Activated CD4-positive, alpha-beta T cell treated with anti-CD3 and anti-CD28 coated beads, Interleukin-2, amount 50 U/mL, for 16 hours (primary cell): ENCODE data around the gene OPN4.

Source experiments
- DNase-seq: peaks from one replicate; pipeline ENCODE4 v3.0.0-alpha.2; 2020

OPN4 gene

GRCh38 chr10:86663576-86664339, 9.4 kb downstream of the OPN4 start:
- DNase-seq: no peak

- no peak for DNase-seq
These were observed 10.2 kb downstream of the OPN4 start for GRCh38 chr10:86664341-86665217.

DNA sequence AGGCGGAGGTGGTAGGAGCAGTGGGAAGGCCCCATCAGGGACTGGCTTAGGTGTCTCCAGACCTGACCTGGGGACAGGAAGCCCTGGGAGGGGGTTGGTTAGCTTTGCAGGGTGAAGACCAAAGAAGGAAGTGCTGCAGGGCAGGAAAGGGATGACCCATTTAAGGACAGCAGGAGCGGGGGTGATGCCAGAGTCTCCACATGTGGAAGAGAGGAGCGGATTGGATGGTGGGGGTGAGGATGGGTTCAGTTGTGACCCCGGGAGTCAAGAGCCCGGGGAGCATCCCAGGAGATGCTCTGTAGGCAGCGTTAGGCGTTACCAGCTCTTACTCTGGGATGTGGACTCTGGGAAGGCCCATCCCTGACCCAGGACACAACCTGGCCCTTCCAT, 10.9 kb downstream of the OPN4 start:
- no peak for DNase-seq

- no peak for DNase-seq
These were observed 11.5 kb downstream of the OPN4 start for GRCh38 chr10:86665868-86666267.

DNA sequence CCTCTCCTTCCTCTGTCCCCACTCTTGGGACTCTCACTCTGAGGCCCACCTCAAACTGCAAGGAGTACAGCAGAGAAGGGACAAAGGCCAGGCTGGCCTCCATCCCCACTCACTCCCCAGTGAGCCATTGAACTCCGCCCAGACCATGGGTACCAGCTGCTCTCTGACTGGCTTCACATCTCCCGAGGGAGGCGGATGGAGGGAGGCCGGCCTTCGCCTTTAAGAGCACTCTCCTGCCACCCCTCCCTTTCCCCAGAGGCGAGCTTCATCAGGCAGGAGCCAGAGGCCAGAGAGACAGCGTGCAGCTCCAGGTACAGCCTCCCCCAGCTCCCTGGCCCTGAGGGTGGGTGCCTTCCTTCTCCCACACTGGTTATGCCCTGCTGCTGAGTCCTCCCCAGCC, 12.2 kb downstream of the OPN4 start:
- no peak for DNase-seq

GRCh38 chr10:86667421-86668181, 13.3 kb downstream of the OPN4 start:
- DNase-seq: no peak

DNA sequence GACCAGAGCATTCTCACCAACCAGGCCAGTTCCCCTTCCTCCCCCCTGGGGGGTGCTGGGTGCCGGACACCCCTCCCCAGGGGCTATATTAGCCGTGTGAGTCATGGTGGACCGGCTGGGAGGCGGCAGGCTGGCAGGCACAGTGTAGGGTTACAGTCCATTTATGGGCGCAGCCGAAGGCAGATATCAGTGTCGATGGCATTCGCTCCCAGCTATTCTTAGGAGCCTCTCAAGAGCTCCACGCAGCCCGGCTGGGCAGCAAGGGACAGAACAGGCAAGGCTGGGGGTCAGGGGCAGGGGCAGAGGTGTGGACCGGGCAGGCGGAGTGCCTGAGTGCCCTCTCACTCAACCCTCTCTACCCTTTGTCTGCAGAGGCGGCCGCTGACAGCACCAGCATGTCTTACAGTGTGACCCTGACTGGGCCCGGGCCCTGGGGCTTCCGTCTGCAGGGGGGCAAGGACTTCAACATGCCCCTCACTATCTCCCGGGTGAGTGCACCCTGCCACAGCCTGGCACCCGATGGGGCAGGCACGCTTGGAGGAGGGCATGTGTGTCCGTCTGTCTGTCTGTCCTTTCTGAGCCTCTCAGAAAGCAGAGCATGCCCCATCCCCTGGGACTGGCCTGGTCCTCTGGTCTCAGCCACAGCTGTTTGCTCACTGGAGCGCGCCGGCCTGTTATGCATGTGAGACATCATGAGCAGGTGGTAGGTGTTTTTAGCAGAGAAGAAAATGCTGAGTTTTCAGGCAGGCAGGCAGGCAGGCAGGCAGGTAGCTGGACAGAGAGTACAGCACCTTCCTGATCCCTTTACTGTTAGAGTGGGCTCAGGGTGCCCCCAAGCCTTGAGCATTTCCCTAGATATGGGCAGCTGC, 14.2 kb downstream of the OPN4 start, which contains the start of gene LDB3:
Gene LDB3 (plus strand): TSS at position 215 of the 869 bp plus-strand sequence. CDS start 181 bp downstream, at position 396.
- DNase-seq: no peak

- DNase-seq: no peak
These were observed 16.0 kb downstream of the OPN4 start for GRCh38 chr10:86670290-86670811.

- no peak for DNase-seq
These were observed 16.5 kb downstream of the OPN4 start for GRCh38 chr10:86670876-86671275.

GRCh38 chr10:86671419-86671818, 17.1 kb downstream of the OPN4 start:
- DNase-seq: no peak

DNA sequence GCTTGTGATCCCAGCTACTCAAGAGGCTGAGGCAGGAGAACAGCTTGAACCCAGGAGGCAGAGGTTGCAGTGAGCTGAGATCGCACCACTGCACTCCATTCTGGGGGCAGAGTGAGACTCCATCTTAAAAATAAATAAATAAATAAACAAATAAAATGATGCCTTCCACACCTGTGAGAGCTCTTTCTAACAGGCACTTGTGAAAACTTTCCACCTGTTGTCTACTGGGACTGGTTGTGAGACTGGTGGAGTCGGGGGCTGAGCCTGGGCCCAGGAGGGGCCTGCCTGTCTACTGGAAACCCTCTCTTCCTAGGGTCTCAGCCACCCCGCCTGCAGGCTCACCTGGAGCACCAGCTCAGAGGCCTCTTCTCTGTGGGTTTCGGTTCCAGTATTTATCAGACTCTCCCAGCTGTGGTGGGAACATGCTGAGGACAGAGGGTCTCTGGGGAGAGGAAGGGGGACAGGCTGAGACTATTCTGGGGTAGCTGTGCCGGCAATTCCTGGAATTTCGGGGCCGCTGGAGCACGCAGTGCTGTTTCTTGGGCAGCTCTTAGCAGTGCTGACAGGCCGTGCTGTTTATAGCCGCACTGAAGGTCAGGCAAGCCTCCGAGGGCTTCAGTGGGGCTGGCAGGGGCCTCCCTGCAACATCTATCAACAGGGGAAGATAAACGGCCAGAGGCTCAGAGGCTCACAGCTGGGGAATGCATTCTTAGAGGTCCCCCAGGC, 17.8 kb downstream of the OPN4 start:
- DNase-seq: no peak

- no peak for DNase-seq
These were observed 19.0 kb downstream of the OPN4 start for GRCh38 chr10:86673216-86673826.

- no peak for DNase-seq
These were observed 19.7 kb downstream of the OPN4 start for GRCh38 chr10:86673827-86674581.

GRCh38 chr10:86674912-86675311, 20.6 kb downstream of the OPN4 start:
- DNase-seq: no peak

DNA sequence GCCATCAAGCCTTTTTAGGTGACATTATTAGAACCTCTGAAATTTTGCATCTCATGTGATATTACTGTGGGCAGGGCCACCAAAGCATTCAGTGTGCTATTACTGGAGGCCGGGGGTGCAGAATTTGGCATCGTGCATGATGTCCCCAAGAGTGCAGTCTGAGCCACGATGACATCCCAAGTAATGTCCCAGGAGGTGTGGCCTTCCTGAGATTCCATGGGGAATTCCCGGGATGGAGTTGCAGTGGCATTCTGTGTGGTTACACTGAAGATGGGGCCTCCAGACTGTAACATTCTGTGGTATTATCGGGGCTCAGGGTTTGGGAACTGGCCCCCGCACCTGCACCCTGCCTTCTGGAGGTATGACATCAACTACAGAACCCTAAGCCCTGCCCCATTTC, 23.0 kb downstream of the OPN4 start:
- no peak for DNase-seq

DNA sequence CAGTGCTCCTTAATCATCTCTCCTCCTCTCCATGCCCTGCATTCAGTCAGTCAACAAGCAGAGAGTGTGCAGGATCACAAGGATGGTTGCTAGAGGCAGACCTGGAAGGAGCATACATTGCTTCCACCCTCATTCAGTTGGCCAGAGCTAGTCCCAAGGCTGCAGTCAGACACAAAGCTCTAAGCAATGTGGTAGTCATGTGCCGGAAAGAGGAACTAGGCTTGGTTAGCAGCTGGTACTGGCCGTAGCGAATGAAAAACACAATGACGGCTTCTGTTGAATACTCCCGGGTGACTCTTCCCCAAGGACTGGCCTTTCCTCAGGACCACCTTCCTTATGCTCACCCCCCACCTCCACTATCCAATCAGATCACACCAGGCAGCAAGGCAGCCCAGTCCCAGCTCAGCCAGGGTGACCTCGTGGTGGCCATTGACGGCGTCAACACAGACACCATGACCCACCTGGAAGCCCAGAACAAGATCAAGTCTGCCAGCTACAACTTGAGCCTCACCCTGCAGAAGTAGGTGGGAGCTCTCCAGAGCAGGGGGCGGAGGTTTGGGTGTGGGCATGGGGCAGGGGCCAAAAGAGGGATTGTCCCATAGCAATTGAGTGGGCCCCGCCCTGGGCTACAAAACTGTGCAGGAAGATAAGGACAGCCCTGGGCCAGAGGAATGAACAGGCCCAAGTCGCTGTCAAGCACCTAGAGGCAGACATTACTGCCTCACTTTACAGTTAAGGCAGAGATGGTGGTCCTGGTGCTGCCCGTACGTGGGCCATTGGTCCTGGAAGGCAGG, 24.8 kb downstream of the OPN4 start:
- DNase-seq: no peak

GRCh38 chr10:86681047-86681446, 26.7 kb downstream of the OPN4 start:
- DNase-seq: no peak

DNA sequence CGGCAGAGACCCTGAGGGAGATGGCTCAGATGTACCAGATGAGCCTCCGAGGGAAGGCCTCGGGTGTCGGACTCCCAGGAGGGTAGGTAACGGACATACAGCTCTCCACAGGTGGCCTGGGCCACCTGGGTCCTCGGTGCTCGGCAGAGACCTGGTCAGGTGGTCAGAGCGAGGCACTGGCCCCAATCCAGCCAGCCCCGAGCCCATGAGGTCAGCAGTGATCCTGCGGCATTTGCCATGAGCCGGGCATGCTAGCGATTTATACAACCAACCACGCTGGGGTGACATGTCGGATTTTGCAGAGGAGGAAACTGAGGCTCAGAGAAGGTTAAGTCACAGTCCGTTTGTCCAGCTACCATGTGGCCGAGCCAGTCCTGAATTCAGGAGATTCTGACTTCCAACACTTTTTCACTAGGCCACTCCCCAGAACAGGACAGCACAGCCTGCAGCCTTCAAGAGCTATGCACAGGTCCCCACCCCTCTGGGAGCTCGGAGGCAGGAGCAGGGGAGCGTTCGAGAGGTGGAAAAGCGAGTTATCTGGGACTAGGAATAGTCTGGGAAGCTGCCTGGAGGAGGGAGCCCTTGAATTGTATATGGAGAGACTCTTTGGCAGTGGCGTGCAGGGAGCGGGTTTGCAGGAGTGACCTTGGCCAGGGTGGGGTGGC, 27.5 kb downstream of the OPN4 start:
- DNase-seq: no peak

GRCh38 chr10:86682675-86683074, 28.3 kb downstream of the OPN4 start:
- DNase-seq: no peak
